Measurements from ENCODE around the gene ERMN. TPM values are rescaled to one million over a fixed set of nuclear protein-coding genes. Genes with fewer than 3 reads are reported as not detected.

Gene ERMN
- total and polyA plus RNA-seq, 2 of the 13 experiments (the other 11 are each of a cell fraction or from before 2014, with no cell fraction given), result not detected

DNA sequence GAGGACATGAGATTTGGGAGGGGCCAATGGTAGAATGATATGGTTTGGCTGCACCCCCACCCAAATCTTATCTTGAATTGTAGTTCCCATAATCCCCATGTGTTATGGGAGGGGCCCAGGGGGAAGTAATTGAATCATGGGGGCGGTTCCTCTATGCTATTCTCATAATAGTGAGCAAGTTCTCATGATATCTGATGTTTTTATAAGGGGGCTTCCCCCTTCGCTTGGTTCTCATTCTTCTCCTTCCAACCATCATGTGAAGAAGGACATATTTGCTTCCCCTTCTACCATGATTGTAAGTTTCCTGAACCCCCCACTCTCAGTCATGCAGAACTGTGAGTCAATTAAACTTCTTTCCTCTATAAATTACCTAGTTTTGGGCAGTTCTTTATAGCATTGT lies 37.0 kb upstream of the ERMN start:
- Histone ChIP-seq H3K79me2 (ENCODE audit: insufficient read depth, low read length) (no peaks in the 10 kb centered on the region), H3K9me3 (ENCODE audit: low read length) (peaks cover 28% of the 10 kb centered on the region), H3K9ac (ENCODE audit: insufficient read depth, low read depth, low read length) (no peak overlapping the region), H4K20me1 (ENCODE audit: insufficient read depth, low read length) (no peaks in the 10 kb centered on the region), H3K4me2 (ENCODE audit: low read depth, low read length) (no peak overlapping the region), H3K36me3 (replicated peaks in 1 of 2; ENCODE audit: control insufficient read depth in 1 of 2, insufficient read depth in 2 of 2, low read length in 2 of 2) (no peaks in the 10 kb centered on the region), H2AFZ (ENCODE audit: low read length) (no peak overlapping the region), H3K4me1 (ENCODE audit: insufficient read depth, low read length) (0 out of 2 replicates have a peak, but pooled peaks cover 11% of the 10 kb centered on the region), H3K4me3 (replicated peaks in 1 of 3; ENCODE audit: insufficient read depth in 1 of 3, low read depth in 2 of 3, low read length in 3 of 3) (no peak overlapping the region), H3K27me3 (ENCODE audit: control insufficient read depth in 1 of 2, insufficient read depth in 2 of 2, low read length in 2 of 2) (no peaks in the 10 kb centered on the region), H3K27ac (ENCODE audit: extremely low read length, insufficient read depth, low read length) (no peak overlapping the region)
- in situ Hi-C loops (cut with HindIII; ENCODE audit: extremely low pct_ligation_motif_present, low pct_unique_long_range_greater_than_20kb), result no loop called here
- FAIRE-seq (no peak), DNase-seq (ENCODE audit: low spot score) (no peak), ATAC-seq (no peak)
- TF ChIP-seq MTF1 (CRISPR knock-in tag; IDR thresholded peaks at IDR 0.05), result no peak
- no peak for TF ChIP-seq NFYB (CRISPR knock-in tag; IDR thresholded peaks at IDR 0.05)
- TF ChIP-seq CBX2 (IDR thresholded peaks at IDR 0.05; ENCODE audit: low read depth, low read length), result no peak
- no peak for TF ChIP-seq CBX2 (CRISPR knock-in tag; IDR thresholded peaks at IDR 0.05; ENCODE audit: low read depth)
- no peak for TF ChIP-seq ZNF749 (CRISPR knock-in tag; IDR thresholded peaks at IDR 0.05; ENCODE audit: borderline replicate concordance)
- no peak for TF ChIP-seq ZNF773 (CRISPR knock-in tag; IDR thresholded peaks at IDR 0.05; ENCODE audit: borderline replicate concordance)
- TF ChIP-seq CCDC6 (CRISPR knock-in tag; IDR thresholded peaks at IDR 0.05), result no peak
- TF ChIP-seq, protein P1, sequence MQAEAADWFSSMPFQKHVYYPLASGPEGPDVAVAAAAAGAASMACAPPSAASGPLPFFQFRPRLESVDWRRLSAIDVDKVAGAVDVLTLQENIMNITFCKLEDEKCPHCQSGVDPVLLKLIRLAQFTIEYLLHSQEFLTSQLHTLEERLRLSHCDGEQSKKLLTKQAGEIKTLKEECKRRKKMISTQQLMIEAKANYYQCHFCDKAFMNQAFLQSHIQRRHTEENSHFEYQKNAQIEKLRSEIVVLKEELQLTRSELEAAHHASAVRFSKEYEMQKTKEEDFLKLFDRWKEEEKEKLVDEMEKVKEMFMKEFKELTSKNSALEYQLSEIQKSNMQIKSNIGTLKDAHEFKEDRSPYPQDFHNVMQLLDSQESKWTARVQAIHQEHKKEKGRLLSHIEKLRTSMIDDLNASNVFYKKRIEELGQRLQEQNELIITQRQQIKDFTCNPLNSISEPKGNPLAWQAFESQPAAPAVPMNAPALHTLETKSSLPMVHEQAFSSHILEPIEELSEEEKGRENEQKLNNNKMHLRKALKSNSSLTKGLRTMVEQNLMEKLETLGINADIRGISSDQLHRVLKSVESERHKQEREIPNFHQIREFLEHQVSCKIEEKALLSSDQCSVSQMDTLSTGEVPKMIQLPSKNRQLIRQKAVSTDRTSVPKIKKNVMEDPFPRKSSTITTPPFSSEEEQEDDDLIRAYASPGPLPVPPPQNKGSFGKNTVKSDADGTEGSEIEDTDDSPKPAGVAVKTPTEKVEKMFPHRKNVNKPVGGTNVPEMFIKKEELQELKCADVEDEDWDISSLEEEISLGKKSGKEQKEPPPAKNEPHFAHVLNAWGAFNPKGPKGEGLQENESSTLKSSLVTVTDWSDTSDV (CRISPR knock-in tag; IDR thresholded peaks at IDR 0.05), result no peak
- 2% methylated on average over 2 of the region's 2 CpGs for WGBS (ENCODE audit: low lambda C conversion rate)
- BruUV-seq (replicated peaks), result no TSS peak
- ChIA-PET POLR2A (no interaction called here), CTCF (ENCODE audit: low intra/inter-chr PET ratio, low total read pairs) (no interaction called here)
- intact Hi-C loops (cut with micrococcal nuclease; ENCODE audit: unreplicated experiment), result no loop called here
